NCI-H1105 treated with DMSO at 0.1 percent for 48 hours (cell line): ENCODE measurements around the gene SLFN12L.
"Not testable (repeated sequence)": the region's sequence is repeated elsewhere in the genome, so short reads cannot be mapped to it uniquely, and the experiment has no call there.

Experiments
- DNase-seq: peaks from one replicate; lab custom pipeline; 2025; lab: John Stamatoyannopoulos, UW

Gene SLFN12L

DNA sequence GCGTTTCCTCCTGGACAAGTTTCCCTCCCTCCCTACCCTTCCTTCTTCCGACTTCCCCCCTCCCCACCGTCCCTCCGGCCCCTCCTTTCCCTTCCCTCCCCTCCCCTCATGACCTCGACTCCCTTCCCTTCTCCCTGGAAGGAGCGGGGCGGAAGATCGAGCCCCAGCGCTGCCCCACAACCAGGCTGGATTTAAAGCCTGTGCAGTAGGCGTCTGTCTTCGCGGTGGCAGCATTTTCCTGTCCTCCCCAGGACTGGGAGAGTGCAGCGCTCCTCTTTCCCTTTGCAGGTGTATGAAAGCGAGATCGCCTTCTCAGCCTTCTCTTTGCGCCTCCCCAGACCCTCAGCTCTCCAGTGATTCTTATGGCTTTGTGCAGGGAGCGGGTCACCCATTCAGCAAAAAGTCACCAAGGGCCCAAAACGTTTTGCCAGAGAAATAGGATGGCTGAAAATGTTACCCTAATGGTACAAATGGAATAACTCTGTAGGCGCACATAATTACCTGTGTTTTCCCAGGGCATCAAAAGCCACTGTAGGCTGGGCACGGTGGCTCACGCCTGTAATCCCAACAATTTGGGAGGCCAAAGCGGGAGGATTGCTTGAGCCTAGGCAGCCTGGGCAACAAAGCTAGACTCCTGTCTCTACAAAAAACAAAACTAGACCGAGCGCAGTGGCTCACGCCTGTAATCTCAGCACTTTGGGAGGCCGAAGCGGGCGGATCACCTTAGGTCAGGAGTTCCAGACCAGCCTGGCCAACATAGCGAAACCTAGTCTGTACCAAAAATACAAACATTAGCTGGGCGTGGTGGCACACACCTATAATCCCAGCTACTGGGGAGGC lies 40.8 kb downstream of the SLFN12L start:
- DNase-seq = no peak

GRCh38 chr17:35493040-35493439 lies 44.4 kb downstream of the SLFN12L start:
- no peak for DNase-seq

GRCh38 chr17:35491417-35491816 lies 46.1 kb downstream of the SLFN12L start:
- no peak for DNase-seq

DNA sequence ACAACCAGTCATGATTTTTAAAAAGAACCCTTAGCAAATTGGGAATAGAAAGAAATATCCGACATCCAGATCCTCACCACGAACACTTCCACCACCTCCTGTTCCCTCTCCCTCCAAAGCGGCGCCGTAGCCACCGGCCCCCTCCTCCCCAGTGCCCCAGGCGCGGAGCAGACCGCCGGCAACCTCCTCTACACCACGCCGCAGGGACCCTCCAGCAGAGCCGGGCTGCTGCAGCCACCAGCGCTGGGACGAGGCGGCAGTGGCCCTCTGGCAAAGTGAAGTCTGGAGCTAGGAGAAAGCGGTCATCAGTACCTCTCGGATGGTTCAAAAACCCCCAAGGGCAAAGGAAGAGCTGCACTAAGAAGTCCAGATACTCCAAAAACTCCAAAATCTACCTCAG lies 47.5 kb downstream of the SLFN12L start:
- no peak for DNase-seq

DNA sequence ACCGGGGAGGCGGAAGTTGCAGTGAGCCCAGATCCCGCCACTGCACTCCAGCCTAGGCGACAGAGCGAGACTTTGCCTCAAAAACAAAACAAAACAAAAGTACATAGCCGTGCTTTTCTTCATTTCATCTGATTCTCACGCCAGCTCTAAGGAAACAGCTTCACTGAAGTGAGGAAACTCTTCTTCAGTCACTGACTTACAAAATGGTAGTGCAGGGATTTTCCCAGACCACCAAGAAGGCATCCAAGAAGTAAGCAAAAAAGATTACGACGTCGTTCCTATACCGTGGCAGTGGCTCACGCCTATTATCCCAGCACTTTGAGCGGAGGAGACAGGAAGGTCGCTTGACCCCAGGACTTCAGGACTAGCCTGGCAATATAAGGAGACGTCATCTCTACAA lies 48.5 kb downstream of the SLFN12L start:
- DNase-seq = no peak

DNA sequence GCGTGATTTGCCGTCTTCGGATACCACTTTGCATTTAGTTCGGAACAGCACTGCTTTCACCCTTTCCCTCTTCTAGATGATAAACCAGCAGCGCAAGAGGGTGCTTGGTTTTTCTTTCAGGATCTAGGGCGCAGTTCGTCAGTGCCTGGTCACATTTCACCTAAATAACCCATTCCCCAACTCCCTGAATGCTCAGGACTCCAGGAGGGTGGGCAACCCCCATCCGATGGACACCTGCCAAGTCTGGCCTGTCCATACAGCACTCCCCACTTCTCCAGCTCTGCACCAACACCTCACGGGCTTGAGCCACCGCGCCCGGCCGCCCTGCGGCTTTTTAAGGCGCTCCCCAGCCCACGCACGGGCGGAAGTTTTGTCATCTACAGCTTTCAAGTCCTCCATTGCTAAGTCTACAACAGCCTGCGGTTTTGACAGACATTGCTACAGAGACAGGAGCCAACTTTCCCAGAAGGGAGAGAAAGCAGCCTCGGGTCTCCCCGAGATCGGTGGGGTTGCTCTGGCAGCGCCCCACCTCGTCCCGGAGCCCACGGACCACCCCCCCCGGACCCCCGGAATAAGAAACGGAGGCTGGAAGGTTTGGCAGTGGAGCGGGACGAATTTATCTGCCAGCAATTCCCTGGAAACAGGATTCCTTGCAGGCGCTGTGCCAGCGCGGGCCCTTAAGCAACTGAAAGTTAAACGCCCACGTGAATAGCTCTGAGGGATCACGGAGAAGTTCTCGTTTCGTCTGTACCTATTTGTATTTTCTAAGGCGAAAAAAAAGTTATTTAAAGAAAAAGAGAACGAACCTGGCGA lies 50.4 kb downstream of the SLFN12L start:
- no peak for DNase-seq

- DNase-seq = no peak
Measured at GRCh38 chr17:35479271-35479670, 58.2 kb downstream of the SLFN12L start.

- DNase-seq = no peak
Measured at GRCh38 chr17:35477248-35477647, 60.2 kb downstream of the SLFN12L start.

GRCh38 chr17:35476283-35476820 lies 61.1 kb downstream of the SLFN12L start:
- DNase-seq = no peak

DNA sequence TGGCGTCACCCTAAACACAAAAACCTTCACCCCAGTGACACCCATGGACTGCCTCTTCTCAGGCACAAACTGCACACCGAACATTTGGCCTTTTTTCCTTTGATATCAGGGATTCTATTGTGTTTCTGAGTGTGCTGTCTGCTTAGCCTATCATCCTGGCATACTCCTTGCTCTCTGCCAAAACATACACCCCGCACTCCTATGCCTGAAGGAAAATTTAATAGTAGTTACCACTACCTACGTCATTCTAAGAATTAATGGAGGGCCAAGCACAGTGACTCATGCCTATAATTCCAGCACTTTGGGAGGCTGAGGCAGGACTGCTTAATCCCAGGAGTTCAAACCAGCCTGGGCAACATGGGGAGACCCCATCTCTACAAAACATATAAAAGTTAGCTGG lies 69.0 kb downstream of the SLFN12L start:
- DNase-seq = no peak

GRCh38 chr17:35467824-35468223 lies 69.7 kb downstream of the SLFN12L start:
- no peak for DNase-seq

- DNase-seq = no peak
Measured at GRCh38 chr17:35460354-35460851, 77.1 kb downstream of the SLFN12L start.

DNA sequence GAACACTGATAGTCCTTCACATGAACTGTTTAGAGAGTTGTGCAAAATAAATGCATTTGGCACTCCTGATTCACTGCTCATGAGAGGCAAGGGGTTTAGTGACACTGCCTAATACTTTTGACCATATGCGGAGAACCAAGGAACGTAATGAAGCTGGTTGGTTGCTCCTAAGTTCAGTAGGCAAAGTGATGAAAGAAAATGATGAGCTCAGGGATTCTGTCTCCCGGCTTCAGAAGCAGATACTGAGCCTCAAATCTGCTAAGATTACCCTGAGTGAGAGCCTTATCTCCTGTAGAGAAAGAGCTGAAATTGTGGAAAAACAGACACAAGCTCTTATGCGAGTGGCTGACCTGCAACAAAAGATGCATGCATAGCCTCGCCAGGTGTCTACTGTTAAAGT lies 83.4 kb downstream of the SLFN12L start:
- not testable (repeated sequence) for DNase-seq

DNA sequence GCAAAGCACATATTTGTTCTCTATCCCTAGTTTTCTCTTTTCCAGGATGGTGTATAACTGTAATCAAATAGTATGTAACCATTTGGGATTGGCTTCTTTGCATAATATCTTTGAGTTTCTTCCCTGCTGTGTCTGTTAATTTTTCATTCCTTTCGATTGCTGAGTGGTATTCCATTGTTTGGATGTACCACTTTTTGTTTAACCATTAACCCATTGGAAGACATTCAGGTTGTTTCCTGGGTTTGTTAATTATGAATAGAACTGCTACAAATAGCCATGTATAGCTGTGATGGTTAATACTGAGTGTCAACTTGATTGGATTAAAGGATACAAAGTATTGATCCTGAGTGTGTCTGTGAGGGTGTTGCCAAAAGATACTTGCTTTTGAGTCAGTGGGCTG lies 84.3 kb downstream of the SLFN12L start:
- DNase-seq = no peak

- DNase-seq = no peak
Measured at GRCh38 chr17:35449371-35449931, 88.0 kb downstream of the SLFN12L start.

GRCh38 chr17:35448899-35449227 lies 88.6 kb downstream of the SLFN12L start:
- DNase-seq = no peak

DNA sequence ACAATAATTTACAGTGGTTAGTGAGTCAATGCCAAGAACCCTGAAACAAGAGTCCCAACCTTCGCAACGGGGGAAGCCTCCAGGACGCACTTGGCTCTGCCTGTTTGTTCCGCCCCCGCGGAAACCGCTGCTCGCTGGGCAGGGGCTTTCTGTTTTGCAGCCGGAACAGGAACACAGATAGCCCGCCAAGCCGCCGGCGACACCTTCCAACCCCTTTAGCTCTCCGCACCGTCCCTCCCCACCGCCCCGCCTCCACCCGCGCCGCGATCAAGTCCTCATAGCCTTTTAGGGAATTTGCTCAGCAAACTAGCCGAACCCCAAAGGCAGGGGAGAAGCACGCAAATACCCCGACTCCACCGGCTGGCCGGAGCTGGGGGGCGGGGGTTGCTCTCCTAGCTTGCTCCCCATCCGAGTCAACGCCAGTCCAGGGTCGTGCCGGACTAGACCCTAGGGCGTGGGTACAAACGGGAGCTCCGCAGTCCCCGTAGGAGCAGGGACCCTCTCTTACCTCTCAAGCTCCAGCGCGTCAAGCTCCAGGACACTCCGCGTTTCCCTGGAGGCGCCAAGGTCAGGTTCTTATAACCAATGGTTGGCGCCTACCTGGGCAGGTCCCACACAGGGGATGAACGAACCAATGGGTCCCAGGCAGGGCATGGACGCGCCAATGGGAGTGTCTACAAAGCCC lies 89.1 kb downstream of the SLFN12L start, which contains the start of gene SLFN13:
TSS of gene SLFN13 (minus strand) at position 553 of the 685 bp plus-strand sequence. CDS start 3,086 bp downstream, outside the sequence.
- no peak for DNase-seq

- DNase-seq = no peak
Measured at GRCh38 chr17:35447499-35447898, 90.0 kb downstream of the SLFN12L start.

DNA sequence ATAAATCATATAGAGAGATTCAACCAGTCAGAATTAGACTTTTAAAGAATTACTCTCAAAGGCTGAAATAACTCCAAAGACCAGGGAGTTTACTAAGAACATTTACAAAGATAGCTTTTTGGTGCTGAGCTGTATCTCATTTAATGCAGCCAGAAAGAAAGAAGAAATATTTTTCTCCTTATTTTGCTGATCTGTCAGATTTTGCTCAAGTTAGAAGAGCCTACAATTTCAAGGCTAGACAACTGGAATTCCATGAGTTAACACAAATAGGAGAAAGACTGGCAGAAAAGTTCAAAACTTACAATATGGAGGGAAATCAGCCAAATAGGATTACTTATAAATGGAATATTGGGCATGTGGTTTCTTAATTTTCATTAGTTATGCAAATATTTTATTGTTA lies 99.0 kb downstream of the SLFN12L start:
- DNase-seq = no peak

GRCh38 chr17:35433075-35433894 lies 104.2 kb downstream of the SLFN12L start:
- no peak for DNase-seq
